22Rv1 (cell line): ENCODE measurements around the gene MIA3.

ENCODE experiments used
- CTCF ChIP-seq: fragments of 450-650 bp; IDR thresholded peaks from 2 replicates; pipeline ENCODE4 v1.5.1; 2017; ENCODE audit warnings: mild to moderate bottlenecking
- ZFX ChIP-seq: fragments of 450-650 bp; IDR thresholded peaks from 2 replicates; pipeline ENCODE4 v1.6.1; 2017; ENCODE audit warnings: antibody characterized with exemption, borderline replicate concordance

- TF ChIP-seq CTCF (no peak), ZFX (no peak)
These were observed 28.2 kb upstream of the MIA3 start, which contains the start of gene TAF1A for GRCh38 chr1:222589462-222590302.
